Smooth muscle cell of the brain vasculature (primary cell): ENCODE measurements around the gene CLTCL1.
"Not testable (repeated sequence)": the region's sequence is repeated elsewhere in the genome, so short reads cannot be mapped to it uniquely, and the experiment has no call there.

Source experiments
- DNase-seq: peaks from one replicate; pipeline ENCODE4 v3.0.0-alpha.2; 2012; ENCODE audit warnings: low read depth, low spot score

Gene CLTCL1

DNA sequence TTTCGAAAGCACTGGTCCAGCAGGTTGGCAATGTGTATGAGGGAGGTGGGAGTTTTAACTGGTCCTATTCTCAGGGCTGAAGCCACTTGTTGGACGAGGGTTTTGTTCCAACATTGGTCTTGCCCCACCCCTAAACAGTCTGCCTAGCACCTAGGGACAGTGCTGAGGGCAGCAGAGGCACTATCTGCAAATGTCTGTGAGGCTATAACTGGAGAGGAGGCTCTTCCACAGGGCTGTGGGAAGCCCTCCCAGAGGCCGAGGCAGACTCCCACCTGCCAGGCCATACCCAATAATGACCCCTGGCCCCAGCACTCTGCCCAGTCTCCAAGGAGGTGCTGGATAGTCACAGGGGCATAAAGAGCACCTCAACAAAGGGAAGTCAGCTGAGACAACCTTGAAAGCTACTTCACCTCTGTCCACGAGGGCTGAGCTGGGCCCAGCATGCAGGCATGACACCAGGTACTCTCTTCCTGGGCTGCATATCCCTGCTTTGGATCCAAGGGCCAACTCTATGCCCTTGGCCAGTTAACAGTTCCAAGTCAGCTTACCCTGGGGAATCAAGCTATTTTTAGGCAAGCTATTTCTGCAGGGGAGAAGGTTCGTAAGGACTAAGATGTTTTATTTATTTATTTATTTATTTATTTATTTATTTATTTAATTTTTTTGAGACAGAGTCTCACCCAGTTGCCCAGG, 72.8 kb downstream of the CLTCL1 start:
- DNase-seq = no peak

DNA sequence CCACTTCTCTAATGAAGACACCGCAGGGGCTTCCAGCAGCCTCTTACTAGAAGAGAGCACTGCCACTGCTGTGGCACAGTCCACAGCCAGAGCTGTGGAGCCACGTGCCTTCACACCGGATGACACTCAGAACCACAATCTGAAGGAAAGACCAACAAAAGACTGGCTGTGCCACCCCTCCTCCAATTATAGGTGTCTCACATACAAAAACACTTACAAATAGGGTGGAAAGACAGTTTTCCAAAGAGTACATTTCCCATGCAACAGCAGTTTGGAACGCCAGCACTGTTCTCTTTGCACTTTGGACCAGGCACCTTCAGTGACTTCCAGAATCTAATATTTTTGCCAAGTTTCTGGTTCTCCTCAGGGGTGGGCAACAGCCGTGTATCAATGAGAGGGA, 74.9 kb downstream of the CLTCL1 start:
- no peak for DNase-seq

DNA sequence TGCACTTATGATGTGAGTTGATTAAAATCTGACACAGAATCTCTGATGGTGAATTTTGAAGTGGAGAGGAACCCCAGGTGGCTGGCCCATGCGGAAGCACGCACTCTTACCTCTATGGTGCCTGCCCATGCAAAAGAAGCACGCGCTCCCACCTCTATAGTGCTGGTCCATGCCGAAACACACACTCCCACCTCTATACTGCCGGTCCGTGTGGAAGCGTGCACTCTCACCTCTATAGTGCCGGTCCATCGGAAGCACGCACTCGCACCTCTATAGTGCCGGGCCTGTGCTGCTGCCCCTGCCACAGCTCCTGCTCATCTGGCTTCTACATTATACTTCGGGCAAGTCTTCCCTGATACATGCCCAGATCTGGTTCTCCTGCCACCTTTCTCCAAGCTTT, 76.2 kb downstream of the CLTCL1 start:
- no peak for DNase-seq

DNA sequence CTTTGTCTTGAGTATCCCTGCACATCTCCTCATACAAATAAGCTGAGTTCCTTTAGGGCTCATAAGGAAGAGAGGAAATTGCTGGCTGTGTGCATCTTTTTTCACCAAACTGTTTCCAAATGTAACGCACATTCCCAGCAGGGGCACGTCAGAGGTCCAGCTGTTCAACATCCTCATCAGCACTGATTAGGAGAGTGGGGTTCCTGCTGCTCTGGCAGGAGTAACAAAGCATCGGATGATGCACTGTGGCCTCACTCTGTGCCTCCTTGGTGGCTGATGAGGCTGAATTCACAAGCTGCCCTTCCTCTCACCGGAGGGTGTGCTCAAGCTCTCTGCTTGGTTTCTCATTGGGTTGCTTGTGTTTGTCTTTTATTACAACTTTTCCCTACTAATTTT, 77.4 kb downstream of the CLTCL1 start:
- no peak for DNase-seq

DNA sequence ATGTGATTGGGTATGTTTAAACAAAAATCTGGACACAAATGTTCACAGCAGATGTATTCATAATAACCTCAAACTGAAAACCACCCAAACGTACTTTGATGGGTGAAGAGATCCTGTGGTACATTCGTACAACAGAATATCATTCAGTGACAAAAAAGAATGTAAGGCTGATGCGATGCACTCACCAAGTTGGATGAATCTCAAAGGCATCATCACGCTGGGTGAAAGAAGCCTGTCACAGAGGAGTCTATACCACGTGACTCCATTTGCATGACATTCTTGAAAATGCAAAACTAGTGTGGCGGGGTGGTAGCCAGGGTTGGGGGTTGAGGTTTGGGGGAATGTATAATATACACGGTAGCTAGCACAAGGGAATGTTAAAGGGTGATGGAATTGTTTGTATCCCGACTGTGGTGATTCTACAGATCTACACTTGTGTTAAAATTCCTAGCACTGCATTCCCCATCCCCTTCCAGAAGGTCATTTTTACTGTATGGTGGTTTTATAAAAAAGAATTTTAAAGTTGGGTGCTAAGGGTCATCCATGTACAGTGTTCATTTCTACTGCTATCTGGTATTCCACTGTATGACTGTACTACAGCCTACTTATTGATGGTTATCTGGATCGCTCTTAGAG, 78.0 kb downstream of the CLTCL1 start:
- no peak for DNase-seq

DNA sequence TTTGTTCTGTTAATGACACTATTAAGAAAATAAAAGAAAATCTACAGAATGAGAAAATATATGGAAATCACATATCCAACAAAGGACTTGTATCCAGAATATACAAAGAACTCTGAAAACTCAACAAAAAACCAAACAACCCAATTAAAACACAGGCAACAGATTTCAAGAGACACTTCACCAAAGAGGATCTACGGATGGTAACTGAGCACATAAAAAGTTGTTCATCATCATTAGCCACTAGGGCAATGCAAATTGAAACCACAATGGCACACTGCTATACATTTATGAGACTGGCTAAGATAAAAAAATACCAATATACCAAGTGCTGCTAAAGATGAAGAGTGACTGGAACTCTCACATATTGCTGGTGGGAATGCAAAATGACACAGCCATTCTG, 78.5 kb downstream of the CLTCL1 start:
- no peak for DNase-seq

DNA sequence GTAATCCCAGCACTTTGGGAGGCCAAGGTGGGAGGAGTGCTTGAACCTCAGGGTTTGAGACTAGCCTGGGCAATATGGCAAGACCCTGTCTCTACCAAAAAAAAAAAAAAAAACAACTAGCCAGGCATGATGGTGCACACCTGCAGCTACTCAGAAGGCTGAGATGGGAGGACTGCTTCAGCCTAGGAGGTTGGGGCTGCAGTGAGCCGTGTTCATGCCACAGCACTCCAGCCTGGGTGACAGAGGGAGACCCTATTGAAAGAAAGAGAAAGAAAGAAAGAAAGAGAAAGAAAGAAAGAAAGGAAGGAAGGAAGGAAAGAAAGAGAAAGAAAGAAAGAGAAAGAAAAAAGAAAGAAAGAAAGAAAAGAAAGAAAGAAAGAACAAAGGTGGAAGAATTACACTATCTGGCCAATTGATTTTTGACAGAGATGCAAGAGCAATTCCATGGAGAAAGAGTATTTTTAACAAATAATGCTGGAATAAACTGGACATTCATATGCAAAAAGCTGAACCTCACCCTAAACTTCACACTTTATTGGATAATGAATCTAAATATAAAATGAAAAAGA, 79.1 kb downstream of the CLTCL1 start:
- no peak for DNase-seq

DNA sequence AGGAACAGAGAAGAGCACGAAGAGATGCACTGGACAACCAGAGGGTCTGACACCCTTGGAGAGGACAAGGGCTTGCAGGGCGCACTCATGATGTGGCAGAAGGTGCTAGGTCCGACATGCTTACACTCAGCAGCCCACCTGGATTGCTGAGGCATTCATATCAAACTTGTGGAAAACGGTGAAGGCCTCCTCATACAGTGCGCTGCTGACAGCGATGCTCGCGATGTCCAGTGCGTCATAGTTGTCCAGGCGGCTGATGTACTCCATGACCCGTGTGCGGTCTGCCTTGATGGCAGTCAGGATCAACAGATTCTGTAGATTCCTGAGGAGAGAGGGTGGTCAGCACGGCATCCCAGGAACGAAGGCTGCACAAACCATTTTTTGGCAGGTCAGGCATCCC, 81.3 kb downstream of the CLTCL1 start:
- DNase-seq = no peak

DNA sequence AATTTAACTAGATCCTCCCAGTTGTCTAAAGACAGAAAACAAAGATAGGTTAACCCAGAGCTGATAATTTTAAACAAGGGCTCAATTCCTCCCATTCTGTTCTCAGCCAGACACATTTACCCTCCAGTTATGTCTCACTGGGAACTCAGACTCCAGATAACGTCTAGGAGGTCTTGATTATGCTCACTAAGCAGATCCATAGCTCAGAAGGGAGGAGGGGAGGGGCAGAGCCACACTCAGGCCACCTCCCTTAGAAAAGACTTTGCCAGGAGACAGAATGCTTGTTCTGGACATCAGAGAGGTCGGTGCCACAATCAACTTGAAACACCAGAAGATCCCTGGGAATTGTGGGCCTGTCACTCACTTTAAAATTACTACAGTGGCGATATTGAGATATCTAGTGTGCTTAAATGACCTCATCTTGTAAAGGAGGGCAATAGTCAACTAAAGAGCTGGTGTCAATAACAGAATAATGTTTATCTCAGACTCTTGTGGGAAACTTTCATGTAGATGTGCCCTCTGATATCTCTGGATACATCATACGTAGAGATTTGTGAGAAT, 83.2 kb downstream of the CLTCL1 start:
- DNase-seq = no peak

DNA sequence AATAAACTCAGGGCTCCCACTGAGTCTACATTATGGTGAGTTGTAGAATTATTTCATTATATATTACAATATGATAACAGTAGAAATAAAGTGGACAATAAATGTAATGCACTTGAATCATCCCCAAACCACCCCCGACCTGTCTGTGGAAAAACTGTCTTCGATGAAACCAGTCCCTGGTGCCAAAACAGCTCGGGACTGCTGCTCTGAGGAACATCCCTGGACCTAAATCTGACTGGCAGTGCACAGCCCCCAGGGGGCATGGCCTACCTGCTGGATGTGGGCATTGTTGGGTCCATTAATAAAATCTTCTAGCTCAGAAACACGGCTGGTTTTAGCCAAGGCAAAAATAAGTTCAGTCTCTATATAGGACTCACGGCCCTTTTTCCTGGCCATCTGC, 83.6 kb downstream of the CLTCL1 start:
- no peak for DNase-seq

DNA sequence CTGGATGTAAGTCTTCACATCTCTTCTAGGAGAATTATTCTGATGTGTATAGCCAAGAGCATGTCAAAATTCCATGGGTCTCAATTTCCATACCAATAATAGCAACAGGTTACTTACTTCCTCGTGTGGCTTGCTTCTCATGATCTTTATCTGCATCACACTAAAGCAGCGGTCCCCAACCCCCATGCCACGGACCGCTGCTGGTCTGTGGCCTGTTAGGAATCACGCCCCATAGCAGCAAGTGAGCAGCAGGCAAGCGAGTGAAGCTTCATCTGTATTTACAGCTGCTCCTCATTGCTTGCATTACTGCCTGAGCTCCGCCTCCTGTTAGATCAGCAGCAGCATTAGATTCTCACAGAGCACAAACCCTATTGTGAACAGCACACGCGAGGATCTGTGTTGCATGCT, 84.1 kb downstream of the CLTCL1 start:
- no peak for DNase-seq

DNA sequence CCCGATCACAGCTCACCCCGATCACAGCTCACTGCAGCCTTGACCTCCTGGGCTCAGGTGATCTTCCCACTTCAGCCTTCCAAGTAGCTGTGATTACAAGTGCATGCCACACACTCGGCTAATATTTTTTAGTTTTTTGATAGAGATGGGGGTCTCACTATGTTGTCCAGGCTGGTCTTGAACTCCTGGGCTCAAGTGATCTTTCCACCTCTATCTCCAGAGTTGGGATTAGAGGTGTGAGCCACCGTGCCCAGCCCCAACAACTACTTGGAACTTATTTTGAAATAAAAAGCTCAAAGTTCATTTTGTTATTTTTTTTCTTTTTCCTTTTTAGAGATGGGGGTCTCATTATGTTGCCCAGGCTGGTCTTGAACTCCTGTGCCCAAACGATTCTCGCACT, 85.2 kb downstream of the CLTCL1 start:
- no peak for DNase-seq

DNA sequence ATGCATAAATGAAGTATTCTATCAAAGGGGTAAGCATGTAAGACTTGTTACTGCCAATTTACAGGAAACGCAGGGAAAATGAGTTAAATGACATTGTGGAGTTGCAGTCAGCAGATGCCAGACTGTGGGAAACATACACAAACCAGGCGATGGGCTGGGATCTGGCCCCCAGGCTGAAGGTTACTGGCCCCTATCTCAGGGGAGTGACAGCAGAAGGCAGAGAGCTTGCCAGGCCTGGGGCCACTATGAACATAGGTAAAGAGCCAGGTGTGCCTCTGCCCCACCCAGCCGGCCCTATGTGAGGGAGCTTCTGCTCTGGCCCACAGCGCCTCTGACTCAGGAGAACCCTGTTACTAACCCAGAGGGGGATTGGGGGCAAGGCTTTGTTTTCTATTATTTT, 86.9 kb downstream of the CLTCL1 start:
- DNase-seq = no peak

DNA sequence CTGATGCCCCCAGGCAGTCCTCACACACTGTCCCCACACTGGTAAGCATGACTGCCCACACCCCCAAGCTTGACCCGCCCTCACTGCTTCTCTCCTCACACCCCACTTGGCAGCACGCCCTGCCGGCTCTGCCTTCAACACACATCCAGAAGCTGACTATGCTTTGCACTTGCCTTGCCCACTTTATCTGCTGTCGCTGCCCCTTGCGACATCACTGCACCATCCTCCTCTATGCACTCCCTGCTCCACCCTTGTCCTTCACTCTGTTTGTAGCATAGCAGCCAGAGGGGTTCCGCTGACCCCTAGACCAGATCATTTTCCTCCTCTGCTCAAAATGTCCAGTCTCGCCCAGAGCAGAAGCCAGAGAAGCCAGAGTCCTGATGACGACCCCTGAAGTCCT, 87.7 kb downstream of the CLTCL1 start:
- DNase-seq = no peak

DNA sequence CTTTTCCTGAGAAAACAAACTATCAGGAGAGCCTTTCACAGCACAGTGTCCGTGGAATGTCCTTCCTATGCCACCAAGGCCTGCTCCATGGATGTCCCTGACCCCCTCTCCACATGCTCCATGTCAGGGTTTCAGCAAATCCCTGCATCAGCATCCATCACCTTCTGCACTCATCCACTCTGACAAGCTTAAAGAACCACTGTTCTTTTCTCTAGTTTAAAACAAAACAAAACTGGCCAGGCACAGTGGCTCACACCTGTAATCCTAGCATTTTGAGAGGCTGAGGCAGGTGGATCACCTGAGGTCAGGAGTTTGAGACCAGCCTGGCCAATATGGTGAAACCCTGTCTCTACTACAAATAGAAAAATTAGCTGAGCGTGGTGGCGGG, 88.7 kb downstream of the CLTCL1 start:
- not testable (repeated sequence) for DNase-seq

DNA sequence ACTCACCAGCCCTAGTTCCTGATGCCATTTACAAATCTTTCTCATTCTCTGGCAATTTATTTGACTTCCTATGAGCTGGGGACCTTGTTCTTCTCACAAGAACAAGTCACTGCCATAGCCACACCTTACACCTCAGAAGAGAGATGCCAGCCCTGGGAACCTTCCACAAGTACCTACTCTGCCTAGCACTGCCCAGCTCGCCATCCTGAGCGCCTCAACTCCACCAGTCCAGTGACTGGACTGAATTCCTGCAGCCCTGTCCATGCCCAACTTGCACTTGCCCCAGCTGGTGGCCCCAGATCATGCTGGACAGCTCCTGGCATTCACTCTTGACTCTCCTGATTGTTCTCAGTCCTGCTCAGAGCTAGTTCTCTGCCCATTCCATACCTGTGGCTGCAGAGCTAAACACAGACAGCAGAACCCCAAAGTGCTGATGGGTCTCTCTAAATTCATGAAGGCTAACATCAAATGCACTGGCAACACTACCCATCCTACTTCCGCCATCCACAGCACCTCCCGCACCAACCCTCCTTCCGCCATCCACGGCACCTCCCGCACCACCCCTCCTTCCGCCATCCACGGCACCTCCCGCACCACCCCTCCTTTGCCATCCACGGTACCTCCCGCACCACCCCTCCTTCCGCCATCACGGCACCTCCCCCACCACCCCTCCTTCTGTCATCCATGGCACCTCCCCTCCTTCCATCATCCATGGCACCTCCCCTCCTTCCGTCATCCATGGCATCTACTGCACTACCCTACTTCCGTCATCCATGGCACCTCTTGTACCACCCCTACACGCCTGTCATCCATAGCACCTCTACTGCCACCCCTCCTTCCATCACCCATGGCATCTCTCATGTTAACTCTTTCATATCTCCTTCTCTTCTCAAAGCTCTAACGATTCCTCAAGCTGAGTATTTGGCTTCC, 89.4 kb downstream of the CLTCL1 start:
- no peak for DNase-seq

DNA sequence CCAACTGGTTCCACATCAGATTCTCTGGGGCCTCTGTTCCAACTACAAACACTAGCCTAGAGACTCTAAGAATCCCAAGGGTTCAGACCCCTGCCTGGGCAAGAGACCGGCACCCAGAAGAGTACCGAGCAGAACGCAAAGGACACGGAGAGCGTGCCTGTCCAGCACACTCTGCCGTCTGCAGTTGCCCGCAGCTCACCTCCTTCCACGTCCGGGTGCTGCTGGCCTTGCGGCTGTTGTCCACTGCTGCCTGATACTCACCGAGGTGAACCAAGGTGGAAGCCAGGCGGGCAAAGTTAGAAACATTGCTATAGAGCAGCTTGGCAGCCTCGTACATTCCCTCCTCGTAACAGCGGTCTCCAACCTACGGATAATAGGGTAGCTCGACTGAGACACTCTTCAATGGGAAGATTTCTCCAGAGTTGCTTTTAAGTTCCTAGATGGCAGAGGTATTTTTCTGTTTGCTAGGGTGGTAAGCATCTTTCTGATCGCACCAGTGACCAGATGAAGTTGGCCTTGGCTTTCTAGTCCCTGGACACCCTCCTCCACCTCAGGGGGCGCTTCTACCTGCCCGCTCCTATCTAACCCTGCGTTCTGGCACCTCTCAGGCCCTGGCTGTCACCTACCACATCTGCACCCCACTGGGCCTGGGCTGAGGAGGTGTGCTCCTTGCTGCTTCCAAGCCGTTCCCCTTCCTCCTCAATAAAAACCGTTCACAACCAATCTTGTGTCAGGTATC, 90.2 kb downstream of the CLTCL1 start:
- no peak for DNase-seq

DNA sequence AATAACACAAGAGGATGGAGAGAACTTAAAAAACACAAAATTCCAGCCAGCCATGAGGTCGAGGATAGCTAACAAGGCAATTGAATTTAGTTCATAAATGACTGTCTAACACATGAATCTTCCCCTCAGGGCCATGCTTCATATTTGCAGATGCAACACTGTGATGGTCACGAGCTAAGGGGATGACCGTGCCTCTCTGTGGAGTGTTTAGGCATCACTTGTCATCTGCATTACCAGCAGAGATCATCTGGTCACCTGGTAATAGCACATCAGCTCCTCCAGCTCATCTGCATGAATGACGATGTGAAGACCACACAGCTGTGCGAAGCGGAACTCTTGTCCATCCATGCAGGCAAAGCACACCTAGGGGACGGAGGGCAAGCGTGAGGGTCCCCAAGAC, 92.0 kb downstream of the CLTCL1 start:
- DNase-seq = no peak

DNA sequence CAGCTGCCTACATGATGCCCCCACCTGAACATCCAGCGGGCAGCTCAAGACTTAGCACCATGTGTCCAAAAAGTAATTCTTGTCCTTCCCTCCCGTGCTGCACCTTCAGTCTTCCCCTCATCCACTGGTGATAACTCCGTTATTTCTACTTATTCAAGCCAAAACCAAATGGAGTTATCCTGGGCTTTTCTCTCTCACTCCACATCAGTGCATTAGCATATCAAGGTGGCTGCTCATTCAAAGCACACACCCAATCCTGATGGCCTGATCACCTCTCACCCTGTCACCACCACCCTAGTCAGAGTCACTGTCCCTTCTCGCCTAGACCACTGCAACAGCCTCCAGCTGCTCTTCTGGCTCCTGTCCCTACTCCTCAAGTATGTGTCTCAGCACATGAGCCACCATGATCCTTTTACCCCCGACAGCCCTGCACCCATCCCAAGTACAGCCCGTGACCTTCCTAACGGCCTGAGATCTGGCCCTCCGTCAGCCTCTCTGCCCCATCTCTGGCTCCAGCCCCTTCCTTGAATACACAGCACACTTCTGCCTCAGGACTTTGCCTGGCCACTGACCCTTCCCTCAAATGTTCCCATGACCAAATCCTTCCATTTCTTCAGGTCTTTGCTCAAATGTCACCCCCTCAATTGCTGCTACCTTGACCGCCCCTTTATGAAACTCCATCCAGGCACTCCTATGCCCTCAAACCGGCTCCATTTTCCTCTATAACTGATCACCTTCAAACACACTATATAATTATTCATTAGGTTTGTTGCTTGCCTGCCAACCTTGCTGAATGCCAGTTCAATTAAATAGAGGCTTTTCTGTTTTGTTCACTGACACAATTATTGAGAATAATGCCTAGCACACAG, 93.3 kb downstream of the CLTCL1 start:
- DNase-seq = no peak

DNA sequence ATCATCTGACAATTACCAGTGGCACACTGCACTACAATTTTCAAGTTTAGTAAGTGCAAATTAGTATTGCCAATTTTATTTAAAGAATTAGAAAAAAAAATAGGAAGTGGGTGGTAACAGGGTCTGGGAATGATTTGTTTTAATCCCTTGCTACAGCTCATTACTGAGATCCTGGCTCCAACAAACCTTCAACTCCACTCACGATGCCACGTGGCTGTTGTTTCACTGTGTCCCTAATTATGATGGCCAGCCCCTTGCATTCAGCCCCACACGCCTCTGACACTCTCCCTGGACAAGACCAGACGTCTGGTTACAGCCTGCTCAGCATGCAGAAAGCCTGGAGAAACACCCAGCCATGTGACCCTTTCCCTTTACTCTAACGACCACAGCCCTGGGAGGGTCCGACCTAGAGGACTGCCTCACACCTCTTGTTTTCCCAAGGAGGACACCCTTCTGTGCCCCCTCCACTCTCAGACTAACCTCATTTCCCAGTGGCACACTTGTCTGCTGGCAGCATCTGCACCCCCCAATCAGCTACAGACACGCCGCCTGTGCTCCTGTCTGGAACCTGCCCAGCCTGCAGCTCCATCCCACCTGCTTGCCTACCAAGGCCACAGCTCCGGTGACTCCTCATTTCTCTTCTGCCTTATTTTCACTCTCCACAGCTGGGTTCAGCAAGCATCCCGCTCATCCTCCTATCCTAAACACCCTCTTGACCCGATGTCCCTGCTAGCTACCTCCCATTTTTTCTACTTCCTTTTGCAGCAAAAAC, 94.5 kb downstream of the CLTCL1 start:
- no peak for DNase-seq
